ENCODE results near the gene FUT3. TPM values are rescaled to one million over a fixed set of nuclear protein-coding genes. Genes with fewer than 3 reads are reported as not detected.

The FUT3 gene
- polyA plus RNA-seq, 3 donors = 0.11 to 2.6 (median 0.83) TPM

Other genes with a start within 250 kb of the FUT3 start
- gene SAFB2, start 228.7 kb downstream of the FUT3 start, polyA plus RNA-seq = 10 to 100 TPM; 35.0 to 48.0 (median 35.4) TPM
- gene SAFB, start 228.4 kb downstream of the FUT3 start, polyA plus RNA-seq = 10 to 100 TPM; 34.3 to 49.7 (median 46.9) TPM
- gene MICOS13, start 170.9 kb downstream of the FUT3 start, polyA plus RNA-seq = 100 to 1,000 TPM in 1 of 3 donors, 10 to 100 TPM in 2; 53.6 to 120 (median 96.2) TPM
- gene HSD11B1L, start 170.4 kb downstream of the FUT3 start, polyA plus RNA-seq = 1 to 10 TPM; 5.4 to 7.5 (median 6.5) TPM
- 1,000 to 10,000 TPM; 1,118 to 1,631 (median 1,215) TPM for gene RPL36, start 161.2 kb downstream of the FUT3 start, polyA plus RNA-seq
- 10 to 100 TPM; 40.7 to 67.1 (median 45.2) TPM for gene LONP1, start 131.3 kb downstream of the FUT3 start, polyA plus RNA-seq
- not detected for gene CATSPERD, start 130.8 kb downstream of the FUT3 start, polyA plus RNA-seq
- gene PRR22, start 66.7 kb downstream of the FUT3 start, polyA plus RNA-seq = 1 to 10 TPM in 2 of 3 donors, under 1 TPM in 1; 0.79 to 2.7 (median 2.1) TPM
- gene DUS3L, start 60.3 kb downstream of the FUT3 start, polyA plus RNA-seq = 10 to 100 TPM; 16.0 to 44.0 (median 29.3) TPM
- 10 to 100 TPM in 1 of 3 donors, under 1 TPM in 2; 0.22 to 10.4 (median 0.67) TPM for gene NRTN, start 46.4 kb downstream of the FUT3 start, polyA plus RNA-seq
- 1 to 10 TPM in 1 of 3 donors, under 1 TPM in 1, not detected in 1; 0.10 to 2.5 TPM for gene FUT6, start 11.7 kb downstream of the FUT3 start, polyA plus RNA-seq
- gene FUT5, start 19.1 kb upstream of the FUT3 start, polyA plus RNA-seq = not detected
- gene NDUFA11, start 52.3 kb upstream of the FUT3 start, polyA plus RNA-seq = 100 to 1,000 TPM; 231 to 455 (median 364) TPM
- gene VMAC, start 53.4 kb upstream of the FUT3 start, polyA plus RNA-seq = 1 to 10 TPM; 4.1 to 4.7 (median 4.7) TPM
- 10 to 100 TPM in 2 of 3 donors, 1 to 10 TPM in 1; 7.0 to 13.4 (median 11.4) TPM for gene CAPS, start 62.8 kb upstream of the FUT3 start, polyA plus RNA-seq
- gene RANBP3, start 126.7 kb upstream of the FUT3 start, polyA plus RNA-seq = 10 to 100 TPM; 26.3 to 34.5 (median 32.3) TPM